Aorta (tissue), 5 donors: ENCODE data around the gene RAD54L. TPM values are rescaled to one million over a fixed set of nuclear protein-coding genes. Genes with fewer than 3 reads are reported as not detected.
A peak's percentile ranks its signal among the peaks of the same experiment; 100 is the strongest.
"Not testable (repeated sequence)": the region's sequence is repeated elsewhere in the genome, so short reads cannot be mapped to it uniquely, and the experiment has no call there.

ENCODE experiments used
- ATAC-seq: fragments of 200-7000 bp; cut with Tn5 transposase; one replicate; pipeline ENCODE4 v1.9.1; 2022; ENCODE audit warnings: moderate library complexity; ENCODE audit not compliant: low FRiP score
- DNase-seq, 2 donors: peaks; one replicate each; pipeline ENCODE4 v3.0.0-alpha.2; 2020
- H3K27ac ChIP-seq, 2 donors: one replicate each; pipeline ENCODE4 v1.5.1; 2013; ENCODE audit warnings: low read length in 2 of 2, mild to moderate bottlenecking in 2 of 2, moderate library complexity in 2 of 2, control low read depth in 1 of 2, inconsistent platforms in 1 of 2, low read depth in 1 of 2
- H3K27me3 ChIP-seq, 2 donors: one replicate each; pipeline ENCODE4 v1.6.1; 2013; ENCODE audit warnings: control low read depth in 1 of 2, low read length in 1 of 2, mild to moderate bottlenecking in 1 of 2, moderate library complexity in 1 of 2; ENCODE audit not compliant: insufficient read depth in 2 of 2, control insufficient read depth in 1 of 2
- H3K36me3 ChIP-seq, 2 donors: one replicate each; pipeline ENCODE4 v1.6.1; 2013; ENCODE audit warnings: control low read depth in 1 of 2, low read length in 1 of 2, mild to moderate bottlenecking in 1 of 2; ENCODE audit not compliant: insufficient read depth in 2 of 2, control insufficient read depth in 1 of 2
- H3K4me1 ChIP-seq, 2 donors: one replicate each; pipeline ENCODE4 v1.6.1; 2013; ENCODE audit warnings: low read length in 2 of 2, control low read depth in 1 of 2, mild to moderate bottlenecking in 1 of 2, moderate library complexity in 1 of 2; ENCODE audit not compliant: insufficient read depth in 2 of 2, control insufficient read depth in 1 of 2
- H3K4me3 ChIP-seq, 2 donors: one replicate each; pipeline ENCODE4 v1.5.1; 2013; ENCODE audit warnings: low read length in 2 of 2, control low read depth in 1 of 2, mild to moderate bottlenecking in 1 of 2
- H3K9me3 ChIP-seq: one replicate; pipeline ENCODE4 v1.6.1; 2013; ENCODE audit warnings: mild to moderate bottlenecking, low read length; ENCODE audit not compliant: control insufficient read depth
- WGBS, 2 donors: extraction: QIAGEN DNeasy Blood & Tissue Kit; methylation state at CpG; one replicate each; pipeline ENCODE4 v1.1.7; 2013; 5-methylcytosine and 5-hydroxymethylcytosine counted together
- intact Hi-C, 2 donors: fragments of 100-400 bp; cut with DNase I; formaldehyde crosslinking; loops; one replicate each; pipeline versions ENCODE4 v1.14.2 to v1.15.0; 2022
- polyA plus RNA-seq, 2 donors: library from polyadenylated mRNA; stranded (reverse); fragments of 200-250 nt; gene quantifications; one replicate each; pipeline ENCODE4 v1.2.3, GENCODE V29; 2013
- total RNA-seq, 2 donors: library from RNA; stranded (reverse); fragmentation: NEBNext Ultra II Directional; extraction: Animal tissue kit (Norgen Biotek cat#: 25700); gene quantifications; one replicate each; pipeline ENCODE4 v1.2.1, GENCODE V29; 2021
- donor health status: healthy with polysubstance abuse.
- donor health status: Bipolar disorder and iron deficiency.
- donor health status: DM: no; HTN: no; CAD: no.
- donor health status: DM: no; HTN: no; CAD: no.
- donor health status: DM: yes; HTN: yes; CAD: no.

Gene RAD54L
- total and polyA plus RNA-seq, 4 donors: 1.6 to 4.2 (median 2.3) TPM; not detected in 1

DNA sequence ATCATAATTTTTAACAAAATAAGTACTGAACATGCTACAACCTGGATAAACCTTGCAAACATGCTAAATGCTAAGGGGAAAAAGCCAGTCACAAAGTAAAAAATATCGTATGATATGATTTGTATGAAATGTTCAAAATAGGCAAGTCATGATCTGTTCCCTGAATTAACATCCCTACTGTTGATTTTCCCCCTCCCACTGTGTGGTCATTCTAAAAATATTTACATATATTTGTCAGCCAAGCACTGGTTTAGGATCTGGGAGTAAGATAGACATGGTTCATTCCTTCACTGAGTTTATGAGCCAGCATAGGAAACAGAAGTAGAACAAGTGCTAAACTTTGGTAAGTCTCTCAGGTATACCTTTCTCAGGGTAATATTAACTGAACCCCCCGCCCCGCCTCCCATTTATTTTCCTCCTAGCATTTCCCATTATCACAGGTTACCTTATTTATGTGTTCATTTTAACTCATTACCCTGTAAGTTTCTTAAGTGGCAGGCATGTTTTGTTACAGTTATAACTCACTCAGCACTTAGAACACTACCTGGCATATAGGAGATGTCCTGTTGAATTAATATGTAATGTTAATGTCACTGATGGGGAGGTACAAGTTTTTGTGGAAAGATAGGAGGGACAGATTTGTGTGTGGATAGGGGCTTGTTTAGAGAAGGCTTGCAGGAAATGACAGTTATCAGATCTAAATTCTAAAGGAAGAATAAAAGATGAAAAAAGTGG is 68.3 kb downstream of the RAD54L start:
- peaks cover 2 to 8% of the 10 kb centered on the region in 2 donors for H3K36me3 ChIP-seq
- H3K4me1 ChIP-seq: no peaks in the 10 kb centered on the region
- ATAC-seq (no peak), DNase-seq (no peak)
- no peak overlapping the region for H3K4me3 ChIP-seq
- no peaks in the 10 kb centered on the region for H3K27me3 ChIP-seq
- 65 to 69% methylated on average over 3 of the region's 3 CpGs for WGBS, 2 donors
- no peaks in the 10 kb centered on the region for H3K9me3 ChIP-seq
- intact Hi-C loops: no loop called here
- no peak overlapping the region for H3K27ac ChIP-seq

DNA sequence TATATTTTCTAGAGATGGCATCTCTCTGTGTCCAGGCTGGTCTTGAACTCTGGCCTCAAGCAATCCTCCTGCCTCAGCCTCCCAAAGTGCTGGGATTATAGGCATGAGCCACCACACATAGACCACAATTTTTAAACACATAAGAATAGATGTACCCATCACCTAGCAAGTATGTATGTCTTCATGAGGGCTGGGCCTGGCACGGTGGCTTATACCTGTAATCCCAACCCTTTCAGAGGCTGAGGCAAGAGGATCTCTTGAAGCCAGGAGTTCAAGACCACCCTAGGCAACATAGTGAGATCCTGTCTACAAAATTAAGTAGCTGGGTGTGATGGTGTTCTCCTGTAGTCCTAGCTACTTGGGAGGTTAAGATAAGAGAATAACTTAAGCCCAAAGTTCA is 69.8 kb downstream of the RAD54L start:
- 94 to 100% methylated on average over 1 of the region's 1 CpG for WGBS, 2 donors
- peaks cover 2 to 8% of the 10 kb centered on the region in 2 donors for H3K36me3 ChIP-seq
- H3K4me1 ChIP-seq: no peaks in the 10 kb centered on the region
- ATAC-seq (no peak), DNase-seq (peak in 1 of 2 donors; percentile 47)
- H3K27ac ChIP-seq: no peak overlapping the region
- H3K4me3 ChIP-seq: no peak overlapping the region
- intact Hi-C loops: no loop called here
- no peaks in the 10 kb centered on the region for H3K27me3 ChIP-seq
- no peaks in the 10 kb centered on the region for H3K9me3 ChIP-seq

DNA sequence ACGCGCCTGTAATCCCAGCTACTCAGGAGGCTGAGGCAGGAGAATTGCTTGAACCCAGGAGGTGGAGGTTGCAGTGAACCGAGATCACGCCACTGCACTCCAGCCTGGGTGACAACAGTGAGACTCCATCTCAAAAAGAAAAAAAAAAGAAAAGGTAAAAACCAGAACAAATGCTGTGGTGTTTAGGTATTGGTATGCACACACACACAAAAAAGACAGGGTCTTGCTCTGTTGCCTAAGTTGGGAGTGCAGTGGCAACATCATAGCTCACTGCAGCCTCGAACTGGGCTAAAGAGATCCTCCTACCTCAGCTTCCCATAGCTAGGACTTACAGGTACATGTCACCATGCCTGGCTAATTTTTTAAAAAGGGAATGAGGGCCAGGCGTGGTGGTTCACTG is 71.7 kb downstream of the RAD54L start:
- H3K27me3 ChIP-seq, ATAC-seq, intact Hi-C loops, H3K27ac ChIP-seq, H3K4me3 ChIP-seq, DNase-seq, H3K9me3 ChIP-seq, H3K4me1 ChIP-seq, H3K36me3 ChIP-seq: not testable (repeated sequence)
- 93 to 94% methylated on average over 6 of the region's 6 CpGs for WGBS, 2 donors

DNA sequence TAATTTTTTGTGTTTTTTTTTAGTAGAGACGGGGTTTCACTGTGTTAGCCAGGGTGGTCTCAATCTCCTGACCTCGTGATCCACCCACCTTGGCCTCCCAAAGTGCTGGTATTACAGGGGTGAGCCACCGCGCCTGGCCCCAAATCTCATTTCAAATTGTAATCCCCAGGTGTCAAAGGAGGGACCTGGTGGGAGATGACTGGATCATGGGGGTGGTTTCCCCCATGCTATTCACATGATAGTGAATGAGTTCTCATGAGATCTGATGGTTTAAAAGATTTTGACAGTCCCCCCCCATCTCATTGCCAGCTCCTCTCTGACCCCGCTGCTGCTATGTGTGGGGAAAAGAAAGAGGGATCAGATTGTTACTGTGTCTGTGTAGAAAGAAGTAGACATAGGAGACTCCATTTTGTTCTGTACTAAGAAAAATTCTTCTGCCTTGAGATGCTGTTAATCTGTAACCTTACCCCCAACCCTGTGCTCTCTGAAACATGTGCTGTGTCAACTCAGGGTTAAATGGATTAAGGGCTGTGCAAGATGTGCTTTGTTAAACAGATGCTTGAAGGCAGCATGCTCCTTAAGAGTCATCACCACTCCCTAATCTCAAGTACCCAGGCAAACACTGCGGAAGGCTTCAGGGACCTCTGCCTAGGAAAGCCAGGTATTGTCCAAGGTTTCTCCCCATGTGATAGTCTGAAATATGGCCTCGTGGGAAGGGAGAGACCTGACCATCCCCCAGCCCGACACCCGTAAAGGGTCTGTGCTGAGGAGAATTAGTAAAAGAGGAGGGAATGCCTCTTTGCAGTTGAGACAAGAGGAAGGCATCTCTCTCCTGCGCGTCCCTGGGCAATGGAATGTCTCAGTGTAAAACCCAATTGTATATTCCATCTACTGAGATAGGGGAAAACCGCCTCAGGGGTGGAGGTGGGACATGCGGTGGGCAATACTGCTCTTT is 72.7 kb downstream of the RAD54L start:
- H3K27ac ChIP-seq, H3K36me3 ChIP-seq, intact Hi-C loops, ATAC-seq, H3K4me3 ChIP-seq, H3K4me1 ChIP-seq, H3K27me3 ChIP-seq, H3K9me3 ChIP-seq: not testable (repeated sequence)
- 80 to 82% methylated on average over 10 to 12 of the region's 13 CpGs for WGBS, 2 donors
- DNase-seq: peak in 1 of 2 donors; percentile 11

DNA sequence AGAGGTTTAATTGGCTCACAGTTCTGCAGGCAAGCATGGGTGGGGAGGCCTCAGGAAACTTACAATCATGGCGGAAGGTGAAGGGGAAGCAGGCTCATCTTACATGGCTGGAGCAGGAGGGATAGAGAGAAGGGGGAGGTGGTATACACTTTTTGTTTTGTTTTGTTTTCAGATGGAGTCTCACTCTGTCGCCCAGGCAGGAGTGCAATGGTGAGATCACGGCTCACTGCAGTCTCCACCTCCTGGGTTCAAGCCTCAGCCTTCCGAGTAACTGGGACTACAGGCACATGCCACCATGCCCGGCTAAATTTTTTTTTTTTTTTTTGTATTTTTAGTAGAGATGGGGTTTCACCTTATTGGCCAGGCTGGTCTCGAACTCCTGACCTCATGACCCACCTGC is 74.6 kb downstream of the RAD54L start:
- H3K9me3 ChIP-seq, H3K27ac ChIP-seq, H3K4me3 ChIP-seq, H3K36me3 ChIP-seq, ATAC-seq, H3K4me1 ChIP-seq, intact Hi-C loops, H3K27me3 ChIP-seq: not testable (repeated sequence)
- 86 to 88% methylated on average over 6 of the region's 6 CpGs for WGBS, 2 donors
- peak in 1 of 2 donors; percentile 21 for DNase-seq

DNA sequence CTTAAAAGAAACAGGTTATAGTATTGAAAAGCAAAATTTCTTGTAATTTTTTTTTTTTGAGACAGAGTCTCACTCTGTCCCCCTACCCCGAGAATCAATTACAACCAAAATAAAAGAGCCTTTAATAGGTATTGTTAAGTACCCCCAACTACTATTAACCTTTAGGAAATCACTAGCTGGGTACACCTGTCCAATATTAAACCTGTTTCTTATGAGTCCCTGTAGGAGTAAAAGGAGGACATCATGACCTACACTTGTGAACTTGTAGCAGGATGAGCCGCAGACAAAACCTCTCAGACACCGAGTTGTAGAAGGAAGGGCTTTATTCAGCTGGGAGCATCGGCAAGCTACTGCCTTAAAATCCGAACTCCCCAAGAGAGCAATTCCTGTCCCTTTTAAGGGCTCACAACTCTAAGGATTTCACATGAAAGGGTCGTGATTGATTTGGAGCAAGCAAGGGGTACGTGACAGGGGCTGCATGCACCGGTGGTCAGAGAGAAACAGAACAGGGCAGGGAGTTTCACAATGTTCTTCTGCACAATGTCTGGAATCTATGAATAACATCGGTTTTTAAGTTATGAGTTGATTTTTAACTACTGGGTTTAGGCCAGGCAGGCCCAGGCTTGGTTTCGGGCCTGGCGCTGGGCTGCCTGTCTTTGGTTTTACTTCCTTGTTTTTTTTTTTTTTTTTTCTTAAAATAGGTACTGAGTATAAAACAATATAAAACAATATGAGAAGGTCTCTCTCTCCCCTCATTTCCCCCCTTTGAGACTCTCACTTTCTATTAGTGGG is 77.9 kb downstream of the RAD54L start:
- H3K27me3 ChIP-seq, H3K4me1 ChIP-seq, ATAC-seq, intact Hi-C loops, H3K4me3 ChIP-seq, H3K9me3 ChIP-seq, H3K36me3 ChIP-seq, DNase-seq, H3K27ac ChIP-seq: not testable (repeated sequence)
- 91 to 93% methylated on average over 11 of the region's 11 CpGs for WGBS, 2 donors

Other genes starting within 250 kb of the RAD54L start
- gene PIK3R3, start 115.1 kb upstream of the RAD54L start, total RNA-seq: 10 to 100 TPM; 32.0 to 49.8 TPM
- gene PIK3R3, start 115.1 kb upstream of the RAD54L start, polyA plus RNA-seq: 1 to 10 TPM; 1.5 to 2.1 TPM
- gene TSPAN1, start 72.7 kb upstream of the RAD54L start, total RNA-seq: 1 to 10 TPM; 2.3 to 3.2 TPM
- gene TSPAN1, start 72.7 kb upstream of the RAD54L start, polyA plus RNA-seq: 10 to 100 TPM in 1 of 2 donors, 1 to 10 TPM in 1; 3.9 to 26.5 TPM
- gene P3R3URF, start 71.3 kb upstream of the RAD54L start, total RNA-seq: not detected
- not detected for gene P3R3URF, start 71.3 kb upstream of the RAD54L start, polyA plus RNA-seq
- gene POMGNT1, start 49.3 kb upstream of the RAD54L start, total RNA-seq: 10 to 100 TPM; 52.8 to 56.0 TPM
- 100 to 1,000 TPM in 1 of 2 donors, 10 to 100 TPM in 1; 17.8 to 103 TPM for gene POMGNT1, start 49.3 kb upstream of the RAD54L start, polyA plus RNA-seq
- 10 to 100 TPM; 12.5 to 16.5 TPM for gene LURAP1, start 44.4 kb upstream of the RAD54L start, total RNA-seq
- gene LURAP1, start 44.4 kb upstream of the RAD54L start, polyA plus RNA-seq: 1 to 10 TPM; 3.1 to 9.8 TPM
- 10 to 100 TPM; 48.5 to 49.1 TPM for gene LRRC41, start 55.9 kb downstream of the RAD54L start, total RNA-seq
- 10 to 100 TPM; 13.4 to 39.8 TPM for gene LRRC41, start 55.9 kb downstream of the RAD54L start, polyA plus RNA-seq
- 100 to 1,000 TPM; 100 to 134 TPM for gene UQCRH, start 55.9 kb downstream of the RAD54L start, total RNA-seq
- gene UQCRH, start 55.9 kb downstream of the RAD54L start, polyA plus RNA-seq: 100 to 1,000 TPM; 262 to 739 TPM
- 10 to 100 TPM; 21.2 to 26.3 TPM for gene NSUN4, start 93.0 kb downstream of the RAD54L start, total RNA-seq
- 1 to 10 TPM; 8.6 to 9.7 TPM for gene NSUN4, start 93.0 kb downstream of the RAD54L start, polyA plus RNA-seq
- gene FAAH, start 146.6 kb downstream of the RAD54L start, total RNA-seq: 1 to 10 TPM; 7.3 to 9.6 TPM
- 10 to 100 TPM in 1 of 2 donors, 1 to 10 TPM in 1; 3.3 to 33.2 TPM for gene FAAH, start 146.6 kb downstream of the RAD54L start, polyA plus RNA-seq
- gene DMBX1, start 242.1 kb downstream of the RAD54L start, total RNA-seq: not detected
- gene DMBX1, start 242.1 kb downstream of the RAD54L start, polyA plus RNA-seq: under 1 TPM in 1 of 2 donors, not detected in 1; 0.38 TPM